Liver (tissue), 9 donors: Measurements from ENCODE around the gene ORM2. TPM values are rescaled to one million over a fixed set of nuclear protein-coding genes. Genes with fewer than 3 reads are reported as not detected.
A peak's percentile ranks its signal among the peaks of the same experiment; 100 is the strongest.

ENCODE experiments used
- DNase-seq: peaks from one replicate; pipeline ENCODE4 v3.0.0-alpha.2; 2017; ENCODE audit warnings: low spot score
- H3K27ac ChIP-seq, 2 donors: one replicate each; pipeline ENCODE4 v1.7.0; 2013; ENCODE audit warnings: inconsistent platforms in 2 of 2, low read length in 2 of 2, control low read depth in 1 of 2, low read depth in 1 of 2, mild to moderate bottlenecking in 1 of 2
- H3K27me3 ChIP-seq, 4 donors: one replicate each; pipeline versions ENCODE4 v1.6.1 to v1.7.0; 2013; ENCODE audit warnings: low read length in 3 of 4, inconsistent platforms in 1 of 4, mild to moderate bottlenecking in 1 of 4, moderate library complexity in 1 of 4; ENCODE audit not compliant: control insufficient read depth in 4 of 4, insufficient read depth in 4 of 4
- H3K36me3 ChIP-seq, 4 donors: one replicate each; pipeline versions ENCODE4 v1.6.1 to v1.7.0; 2013; ENCODE audit warnings: low read length in 3 of 4, mild to moderate bottlenecking in 3 of 4, low read depth in 1 of 4, moderate library complexity in 1 of 4; ENCODE audit not compliant: control insufficient read depth in 4 of 4, insufficient read depth in 3 of 4
- H3K4me1 ChIP-seq, 4 donors: one replicate each; pipeline versions ENCODE4 v1.6.1 to v1.7.0; 2013; ENCODE audit warnings: low read length in 3 of 4, mild to moderate bottlenecking in 3 of 4, moderate library complexity in 1 of 4; ENCODE audit not compliant: control insufficient read depth in 4 of 4, insufficient read depth in 4 of 4
- H3K4me3 ChIP-seq, 3 donors: one replicate each; pipeline versions ENCODE4 v1.6.1 to v1.7.0; 2013; ENCODE audit warnings: low read length in 3 of 3, control low read depth in 1 of 3, low read depth in 1 of 3, mild to moderate bottlenecking in 1 of 3
- H3K9ac ChIP-seq, 2 donors: one replicate each; pipeline ENCODE4 v1.7.0; 2013; ENCODE audit warnings: low read length in 2 of 2, mild to moderate bottlenecking in 2 of 2, moderate library complexity in 2 of 2, control low read depth in 1 of 2, low read depth in 1 of 2
- H3K9me3 ChIP-seq, 4 donors: one replicate each; pipeline versions ENCODE4 v1.6.1 to v1.7.0; 2013; ENCODE audit warnings: low read length in 3 of 4; ENCODE audit not compliant: control insufficient read depth in 4 of 4
- ATF3 ChIP-seq: IDR thresholded peaks from 2 replicates; pipeline ENCODE4 v1.6.1; 2016; ENCODE audit warnings: antibody characterized with exemption
- CTCF ChIP-seq: fragments of 150-350 bp; IDR thresholded peaks from 2 replicates; pipeline ENCODE4 v1.5.1; 2017; ENCODE audit warnings: improper control_type of control experiment, low read depth, low read length; ENCODE audit not compliant: missing input control
- EGR1 ChIP-seq, 2 donors: IDR thresholded peaks; 2 replicates each; pipeline ENCODE4 v1.6.1; 2016 to 2018; ENCODE audit warnings: antibody characterized with exemption in 2 of 2, low read depth in 2 of 2
- FOXA1 ChIP-seq: IDR thresholded peaks from 2 replicates; pipeline ENCODE4 v1.6.1; 2016; ENCODE audit warnings: antibody characterized with exemption
- FOXA2 ChIP-seq: IDR thresholded peaks from 2 replicates; pipeline ENCODE4 v1.6.1; 2016; ENCODE audit warnings: antibody characterized with exemption
- GABPA ChIP-seq, 2 donors: IDR thresholded peaks in 1 of 2; conservative IDR thresholded peaks in 1 of 2; 2 replicates each; pipeline ENCODE4 v1.6.1; 2016; ENCODE audit warnings: antibody characterized with exemption in 2 of 2, mild to moderate bottlenecking in 1 of 2, moderate library complexity in 1 of 2
- HNF4A ChIP-seq, 2 donors: conservative IDR thresholded peaks; 2 replicates each; pipeline ENCODE4 v1.6.1; 2016; ENCODE audit warnings: antibody characterized with exemption in 2 of 2, mild to moderate bottlenecking in 2 of 2
- HNF4G ChIP-seq: IDR thresholded peaks from 2 replicates; pipeline ENCODE4 v1.6.1; 2016; ENCODE audit warnings: antibody characterized with exemption
- JUND ChIP-seq, 2 donors: IDR thresholded peaks; 2 replicates each; pipeline ENCODE4 v1.6.1; 2016; ENCODE audit warnings: antibody characterized with exemption in 2 of 2
- MAX ChIP-seq: IDR thresholded peaks from 2 replicates; pipeline ENCODE4 v1.6.1; 2016; ENCODE audit warnings: antibody characterized with exemption
- NR2F2 ChIP-seq: IDR thresholded peaks from 2 replicates; pipeline ENCODE4 v1.6.1; 2016; ENCODE audit warnings: antibody characterized with exemption
- RAD21 ChIP-seq, 2 donors: IDR thresholded peaks; 2 replicates each; pipeline ENCODE4 v1.6.1; 2016; ENCODE audit warnings: antibody characterized with exemption in 2 of 2, mild to moderate bottlenecking in 2 of 2
- REST ChIP-seq: IDR thresholded peaks from 2 replicates; pipeline ENCODE4 v1.6.1; 2016; ENCODE audit warnings: antibody characterized with exemption, mild to moderate bottlenecking
- SP1 ChIP-seq: IDR thresholded peaks from 2 replicates; pipeline ENCODE4 v1.6.1; 2018; ENCODE audit warnings: antibody characterized with exemption, mild to moderate bottlenecking
- TAF1 ChIP-seq: conservative IDR thresholded peaks from 2 replicates; pipeline ENCODE4 v1.6.1; 2016; ENCODE audit warnings: antibody characterized with exemption, mild to moderate bottlenecking
- YY1 ChIP-seq: IDR thresholded peaks from 2 replicates; pipeline ENCODE4 v1.6.1; 2016; ENCODE audit warnings: antibody characterized with exemption, mild to moderate bottlenecking
- ZBTB33 ChIP-seq: IDR thresholded peaks from 2 replicates; pipeline ENCODE4 v1.6.1; 2016; ENCODE audit warnings: antibody characterized with exemption
- WGBS: extraction: QIAGEN DNeasy Blood & Tissue Kit; methylation state at CpG from one replicate; pipeline ENCODE4 v1.1.7; 2013; 5-methylcytosine and 5-hydroxymethylcytosine counted together
- polyA plus RNA-seq, 2 donors: library from polyadenylated mRNA; stranded (reverse) in 1 of 2; unstranded in 1 of 2; fragments of 200-250 nt in 1 of 2; fragments of >200 nt in 1 of 2; fragmentation: Nextera tagmentation in 1 of 2; extraction: Ambion mirVana in 1 of 2; gene quantifications; one replicate each; pipeline versions ENCODE4 v1.2.1 to v1.2.3, GENCODE V29; 2013 to 2015
- total RNA-seq, 2 donors: library from RNA; depleted of rRNA; stranded (reverse); fragments of >200 nt; gene quantifications; one replicate each; pipeline ENCODE4 v1.2.3, GENCODE V29; 2014
- donor health status: healthy.
- donor health status: healthy.
- donor health status: healthy.
- donor health status: healthy.
- donor health status: healthy.

Gene ORM2
- total and polyA plus RNA-seq, 4 donors, result 276 to 7,373 (median 5,310) TPM

GRCh38 chr9:114363424-114363823 is 33.8 kb downstream of the ORM2 start:
- H3K9ac ChIP-seq, result no peak overlapping the region
- DNase-seq, result no peak
- peak overlapping the region; percentile 63 to 82 for H3K27ac ChIP-seq
- no peaks in the 10 kb centered on the region for H3K27me3 ChIP-seq
- TF ChIP-seq YY1 (no peak), RAD21 (IDR thresholded peaks at IDR 0.05) (no peak), CTCF (no peak), MAX (no peak), GABPA (IDR thresholded peaks at IDR 0.05 in 1 of 2, conservative IDR thresholded peaks at IDR 0.05 in 1 of 2) (no peak), FOXA1 (no peak), REST (no peak), NR2F2 (no peak), TAF1 (no peak), ATF3 (no peak), ZBTB33 (no peak), SP1 (no peak), JUND (IDR thresholded peaks at IDR 0.05) (no peak), HNF4A (conservative IDR thresholded peaks at IDR 0.05) (no peak), EGR1 (IDR thresholded peaks at IDR 0.05; ENCODE audit: low read depth in 2 of 2) (no peak), HNF4G (no peak), FOXA2 (no peak)
- 93% methylated on average over 2 of the region's 2 CpGs for WGBS
- H3K9me3 ChIP-seq, result no peaks in the 10 kb centered on the region
- H3K36me3 ChIP-seq, result peaks cover 9 to 46% (median 35%) of the 10 kb centered on the region in 4 donors
- no peak overlapping the region for H3K4me3 ChIP-seq
- H3K4me1 ChIP-seq, result peaks cover 0 to 31% (median 30%) of the 10 kb centered on the region in 4 donors
